Endothelial cell of umbilical vein (primary cell): ENCODE data around the gene AGA.

Source experiments
- CTCF ChIP-seq, 2 donors: IDR thresholded peaks; 1 replicate in 1 of 2; 2 replicates in 1 of 2; pipeline ENCODE4 v1.5.1; 2011; ENCODE audit warnings: low read length in 2 of 2, mild to moderate bottlenecking in 2 of 2, moderate library complexity in 2 of 2, control low read depth in 1 of 2, inconsistent platforms in 1 of 2, low read depth in 1 of 2; ENCODE audit not compliant: insufficient read depth in 1 of 2; ENCODE audit errors: extremely low read depth in 1 of 2
- JUN ChIP-seq: IDR thresholded peaks from 2 replicates; pipeline ENCODE4 v1.6.1; 2011; ENCODE audit warnings: borderline replicate concordance, low read depth; ENCODE audit not compliant: insufficient read length, insufficient read depth
- POLR2A ChIP-seq: IDR thresholded peaks from 2 replicates; pipeline ENCODE4 v1.6.1; 2012; ENCODE audit warnings: low read depth, mild to moderate bottlenecking, control low read depth, low read length
- POLR2AphosphoS5 ChIP-seq: IDR thresholded peaks from 2 replicates; pipeline ENCODE4 v1.6.1; 2012; ENCODE audit warnings: low read depth, mild to moderate bottlenecking, control low read depth, low read length, moderate library complexity; ENCODE audit not compliant: insufficient read depth

- TF ChIP-seq CTCF (IDR thresholded peaks at IDR 0.05; ENCODE audit: extremely low read depth in 1 of 2, insufficient read depth in 1 of 2, low read depth in 1 of 2, low read length in 2 of 2) (no peak), POLR2A (no peak), POLR2AphosphoS5 (no peak), JUN (no peak)
Measured at GRCh38 chr4:177393236-177393635, 49.0 kb downstream of the AGA start.
